GM21825 (cell line): ENCODE data around the gene SRRM2.

Experiments
- ATAC-seq: cut with Tn5 transposase; IDR thresholded peaks from one replicate; pipeline ENCODE4 v1.9.1; 2021; ENCODE audit warnings: mild to moderate bottlenecking, moderate library complexity; ENCODE audit not compliant: unreplicated experiment

The SRRM2 gene

GRCh38 chr16:2761472-2761871 lies 9.0 kb downstream of the SRRM2 start:
- no peak for ATAC-seq

- no peak for ATAC-seq
Observed at GRCh38 chr16:2761886-2762583, 9.6 kb downstream of the SRRM2 start.

GRCh38 chr16:2762711-2763110 lies 10.3 kb downstream of the SRRM2 start:
- ATAC-seq = no peak

- no peak for ATAC-seq
Observed at GRCh38 chr16:2763173-2763572, 10.7 kb downstream of the SRRM2 start.

GRCh38 chr16:2764718-2765117 lies 12.3 kb downstream of the SRRM2 start:
- ATAC-seq = no peak

- ATAC-seq = no peak
Observed at GRCh38 chr16:2765462-2766404, 13.3 kb downstream of the SRRM2 start.

GRCh38 chr16:2766430-2767139 lies 14.1 kb downstream of the SRRM2 start:
- no peak for ATAC-seq

- no peak for ATAC-seq
Observed at GRCh38 chr16:2767140-2767731, 14.8 kb downstream of the SRRM2 start.

GRCh38 chr16:2767891-2768290 lies 15.5 kb downstream of the SRRM2 start:
- ATAC-seq = no peak

GRCh38 chr16:2768403-2769089 lies 16.1 kb downstream of the SRRM2 start:
- no peak for ATAC-seq

GRCh38 chr16:2769100-2769529 lies 16.7 kb downstream of the SRRM2 start:
- ATAC-seq = no peak

GRCh38 chr16:2769675-2770056 lies 17.2 kb downstream of the SRRM2 start:
- ATAC-seq = no peak

- ATAC-seq = no peak
Observed at GRCh38 chr16:2770057-2770951, 17.9 kb downstream of the SRRM2 start.

GRCh38 chr16:2771496-2772402 lies 19.3 kb downstream of the SRRM2 start:
- ATAC-seq = no peak

GRCh38 chr16:2773188-2773968 lies 20.9 kb downstream of the SRRM2 start:
- no peak for ATAC-seq

GRCh38 chr16:2774161-2774891 lies 21.9 kb downstream of the SRRM2 start:
- ATAC-seq = no peak

GRCh38 chr16:2775131-2775716 lies 22.8 kb downstream of the SRRM2 start:
- no peak for ATAC-seq
